HuH-7.5 (cell line): ENCODE data around the gene IFT52.

Experiments used
- DNase-seq: peaks from one replicate; pipeline ENCODE4 v3.0.0; 2011; ENCODE audit warnings: low spot score

The IFT52 gene

GRCh38 chr20:43590392-43591303 lies at the start of gene IFT52:
Gene IFT52, plus strand, starts transcription at chr20:43590937. Its CDS starts 3,762 bp downstream, at chr20:43594699.
- DNase-seq: peak; percentile 90

DNA sequence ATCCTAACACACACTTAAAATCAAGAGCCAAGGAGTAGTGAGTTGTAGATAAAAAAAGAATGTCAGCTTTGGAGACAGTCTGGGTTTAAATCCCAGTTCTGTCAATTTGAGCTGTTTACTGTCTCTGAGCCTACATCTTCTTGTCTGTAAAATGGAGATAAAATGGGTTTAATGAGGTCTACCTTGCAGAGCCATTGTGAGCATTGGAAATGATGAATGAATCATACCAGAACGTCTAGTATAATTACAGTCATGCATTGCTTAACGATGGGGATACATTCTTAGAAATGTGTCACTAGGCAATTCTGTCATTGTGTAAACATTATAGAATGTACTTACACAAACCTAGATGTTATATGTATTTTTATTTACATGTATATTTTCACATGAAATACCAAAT lies 49.5 kb upstream of the IFT52 start:
- DNase-seq: no peak

DNA sequence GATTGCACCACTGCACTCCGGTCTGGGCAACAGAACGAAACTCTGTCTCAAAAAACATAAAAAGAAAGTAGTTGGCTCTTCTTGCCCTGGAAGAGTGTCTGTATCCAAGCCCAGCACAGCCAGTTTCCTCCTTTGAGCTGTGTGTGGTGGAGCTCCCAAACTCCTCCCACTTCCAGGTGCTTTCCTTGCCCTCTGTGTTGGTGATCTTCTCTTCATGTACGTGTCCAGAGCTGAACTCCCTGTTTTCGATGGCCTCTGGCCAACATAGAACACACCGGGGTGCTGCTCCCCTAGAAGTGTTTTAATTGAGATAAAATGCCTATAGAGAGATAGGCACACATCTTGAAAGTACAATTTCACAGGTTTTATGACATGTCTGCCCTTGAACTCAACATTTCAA lies 48.6 kb upstream of the IFT52 start:
- no peak for DNase-seq

DNA sequence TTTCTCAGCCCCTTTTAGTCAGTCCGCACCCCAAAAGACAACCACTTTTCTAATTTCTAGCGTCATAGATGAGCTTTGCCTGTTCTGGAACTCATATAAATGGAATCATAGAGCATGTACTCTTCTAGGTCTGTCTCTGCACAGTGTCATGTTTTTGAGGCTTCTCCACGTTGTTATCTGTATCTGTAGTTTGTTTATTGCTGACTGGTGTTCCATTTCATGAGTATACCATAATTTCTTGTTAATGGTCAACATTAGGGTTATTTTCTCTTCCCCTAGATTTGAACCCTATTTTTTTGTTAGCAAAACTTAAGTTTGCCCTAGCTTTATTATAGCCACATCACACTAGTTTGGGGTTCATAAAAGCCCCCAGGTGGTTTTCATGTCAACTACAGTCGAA lies 48.1 kb upstream of the IFT52 start:
- DNase-seq: no peak

- DNase-seq: no peak
These were observed 47.6 kb upstream of the IFT52 start for GRCh38 chr20:43543138-43543537.

DNA sequence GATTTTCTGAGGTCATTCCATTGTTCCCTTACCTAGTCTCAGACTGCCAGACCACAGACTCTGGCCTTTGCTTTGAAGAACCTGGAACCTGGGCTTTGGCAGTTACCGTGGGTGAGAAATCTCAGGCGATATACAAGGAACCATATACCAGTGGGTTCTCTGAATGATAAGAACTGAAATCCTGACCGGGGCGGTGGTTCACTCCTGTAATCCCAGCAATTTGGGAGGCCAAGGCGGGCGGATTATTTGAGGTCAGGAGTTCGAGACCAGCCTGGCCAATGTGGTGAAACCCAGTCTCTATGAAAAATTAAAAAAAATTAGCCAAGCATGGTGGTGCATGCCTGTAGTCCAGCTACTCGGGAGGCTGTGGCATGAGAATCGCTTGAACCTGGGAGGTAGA lies 46.2 kb upstream of the IFT52 start:
- DNase-seq: no peak

- DNase-seq: no peak
These were observed 44.7 kb upstream of the IFT52 start for GRCh38 chr20:43545837-43546578.

DNA sequence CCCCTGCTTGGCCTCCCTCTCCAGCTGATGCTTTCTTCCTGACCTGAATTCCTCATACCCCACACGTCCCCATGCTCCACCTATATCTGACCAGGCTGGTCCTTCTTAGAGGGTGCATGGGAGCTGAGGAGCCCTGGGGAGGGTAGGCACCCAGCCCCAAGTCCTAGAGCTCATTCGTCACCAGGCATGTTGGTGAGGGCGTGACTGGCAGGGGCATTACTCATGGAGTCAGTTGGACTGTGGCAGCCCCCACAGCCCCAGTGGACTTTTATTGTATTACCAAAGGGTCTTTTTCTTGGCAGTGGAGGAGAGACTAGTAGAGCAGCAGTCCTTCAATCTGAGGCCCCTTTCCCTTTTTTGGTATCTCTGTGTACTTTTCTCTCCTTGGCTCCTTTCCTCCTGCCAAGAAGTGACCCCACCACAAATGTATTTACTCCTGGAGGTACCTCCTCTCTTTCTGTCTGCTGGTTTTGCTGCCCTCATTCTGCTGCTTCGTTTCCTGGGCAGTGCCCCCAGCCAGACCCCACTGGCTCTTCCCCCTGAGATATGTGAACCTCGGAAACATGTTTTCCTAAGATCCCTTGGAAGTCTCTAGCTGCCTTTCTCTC lies 42.4 kb upstream of the IFT52 start:
- DNase-seq: no peak

- no peak for DNase-seq
These were observed 41.2 kb upstream of the IFT52 start for GRCh38 chr20:43549416-43550065.

GRCh38 chr20:43550456-43550855 lies 40.3 kb upstream of the IFT52 start:
- DNase-seq: no peak

DNA sequence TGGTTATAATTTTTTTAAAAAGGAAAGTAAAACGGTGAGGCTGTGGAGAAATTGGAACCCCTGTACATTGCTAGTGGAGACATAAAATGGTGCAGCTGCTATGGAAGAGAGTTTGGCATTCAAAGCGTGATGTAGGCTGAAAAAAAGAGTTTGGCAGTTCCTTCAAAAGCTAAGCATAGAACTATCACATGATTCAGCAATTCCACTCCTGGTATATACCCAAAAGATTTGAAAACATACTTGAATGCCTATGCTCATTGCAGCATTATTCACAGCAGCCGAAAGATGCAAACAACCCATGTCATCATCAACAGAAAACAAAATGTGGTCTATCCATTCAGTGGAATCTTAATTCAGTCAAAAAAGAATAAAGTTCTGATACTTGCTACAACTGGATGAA lies 36.4 kb upstream of the IFT52 start:
- DNase-seq: no peak

GRCh38 chr20:43558412-43559146 lies 32.2 kb upstream of the IFT52 start, which contains the start of gene SGK2:
Gene SGK2, plus strand, starts transcription at chr20:43559027. Its CDS starts 7,469 bp downstream, at chr20:43566496.
- DNase-seq: peak; percentile 87

GRCh38 chr20:43559147-43559987 lies 31.4 kb upstream of the IFT52 start:
- DNase-seq: no peak

- no peak for DNase-seq
These were observed 29.8 kb upstream of the IFT52 start for GRCh38 chr20:43560974-43561373.

DNA sequence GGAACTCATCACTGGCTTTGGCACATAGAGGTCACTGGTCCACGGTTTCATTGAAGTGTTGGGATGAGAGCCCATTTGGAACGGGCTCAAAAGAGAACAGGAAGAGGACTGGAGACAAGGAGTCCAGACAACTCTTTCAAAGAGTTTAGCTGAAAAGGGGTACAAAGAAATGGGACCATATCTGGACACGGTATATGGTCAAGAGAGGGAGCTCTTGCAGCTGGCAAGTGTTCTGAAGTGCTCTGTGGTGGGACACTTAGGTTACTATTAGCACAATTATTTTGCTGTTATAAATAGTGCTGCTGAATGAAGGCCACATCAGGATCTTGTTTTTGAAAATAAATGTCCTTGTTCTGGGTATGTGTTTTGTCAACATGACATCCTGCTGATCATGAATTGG lies 27.3 kb upstream of the IFT52 start:
- DNase-seq: no peak

GRCh38 chr20:43563991-43564390 lies 26.7 kb upstream of the IFT52 start:
- DNase-seq: no peak

DNA sequence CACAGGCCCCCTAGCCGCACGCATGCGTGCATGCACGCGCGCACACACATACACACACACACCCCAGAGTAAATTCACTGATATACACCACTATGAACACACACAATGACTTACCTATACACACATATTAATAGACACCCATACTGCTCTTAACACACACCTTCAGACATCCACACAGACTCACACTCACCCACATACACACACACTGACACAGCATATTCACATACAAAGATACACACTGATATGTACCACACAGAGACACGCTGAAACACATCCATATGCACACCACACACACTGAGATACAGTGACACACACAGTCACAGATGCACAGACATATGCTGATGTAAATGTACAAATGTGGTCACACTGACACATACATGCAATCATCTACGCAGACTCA lies 26.3 kb upstream of the IFT52 start:
- no peak for DNase-seq

DNA sequence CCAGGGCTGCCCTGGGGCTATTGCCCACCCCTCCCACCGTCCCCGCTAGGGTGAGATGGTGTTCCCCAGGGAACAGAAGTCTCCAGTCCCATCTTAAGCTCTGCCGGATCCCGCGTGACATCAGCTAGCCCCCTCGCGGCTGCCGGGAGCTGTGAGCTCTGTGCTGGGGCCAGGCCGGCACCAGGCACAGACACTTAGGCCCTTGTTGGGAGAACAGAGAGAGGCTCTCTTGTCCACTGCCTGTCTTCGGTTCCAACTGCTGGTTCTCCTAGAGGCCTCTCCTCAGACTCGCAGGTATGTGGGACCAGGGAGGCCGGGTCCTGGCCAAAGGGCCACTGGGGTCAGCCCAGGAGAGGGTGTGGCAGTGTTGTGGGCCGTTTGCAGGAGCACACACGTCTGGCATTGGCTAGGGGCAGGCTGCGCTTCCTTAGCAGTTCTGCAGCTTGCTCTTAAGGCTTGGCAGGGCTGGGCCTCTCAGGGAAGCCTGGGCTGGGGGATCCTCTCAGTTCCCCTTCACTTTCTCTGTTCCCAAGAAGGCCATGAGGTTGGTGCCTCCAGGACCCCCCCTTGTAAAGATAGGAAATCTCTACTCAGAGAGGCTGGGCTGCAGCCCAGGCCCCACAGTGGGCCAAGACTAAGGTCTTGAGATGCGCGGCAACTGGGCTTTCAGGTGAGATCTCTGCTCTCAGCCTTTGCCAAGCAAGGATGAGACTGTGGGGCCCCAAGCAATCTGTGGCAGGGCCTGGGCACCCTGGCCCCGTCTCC lies 25.6 kb upstream of the IFT52 start:
- no peak for DNase-seq

DNA sequence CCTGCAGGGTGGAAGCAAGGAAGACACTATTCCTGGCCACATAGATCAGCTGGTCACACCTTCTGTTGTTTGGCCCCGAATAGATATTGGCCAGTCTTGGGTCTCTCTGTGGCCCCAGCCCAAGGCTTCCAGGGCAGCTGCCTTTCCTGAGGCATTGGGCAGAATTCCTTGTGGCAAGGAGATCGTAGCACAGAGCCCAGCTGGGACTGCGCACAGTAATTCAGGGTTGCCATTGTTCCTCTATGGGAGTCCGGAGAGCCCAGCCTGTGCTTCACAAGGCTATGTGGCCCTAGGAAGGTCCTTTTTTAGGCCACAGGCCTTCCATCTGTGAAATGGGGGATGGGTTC lies 25.0 kb upstream of the IFT52 start:
- no peak for DNase-seq

GRCh38 chr20:43567477-43567876 lies 23.3 kb upstream of the IFT52 start:
- DNase-seq: no peak
